Activated CD8-positive, alpha-beta T cell treated with anti-CD3 and anti-CD28 coated beads for 36 hours (primary cell): ENCODE results near the gene KNTC1. TPM values are rescaled to one million over a fixed set of nuclear protein-coding genes. Genes with fewer than 3 reads are reported as not detected.
A peak's percentile ranks its signal among the peaks of the same experiment; 100 is the strongest.
"Not testable (repeated sequence)": the region's sequence is repeated elsewhere in the genome, so short reads cannot be mapped to it uniquely, and the experiment has no call there.

Experiments used
- ATAC-seq: fragments of 200-7000 bp; cut with Tn5 transposase; one replicate; pipeline ENCODE4 v1.10.0; 2021; ENCODE audit warnings: mild to moderate bottlenecking, moderate library complexity
- CTCF ChIA-PET: fragments of 350-600 bp; sonication (Branson Sonifier 250); formaldehyde crosslinking; loops from one replicate; lab custom pipeline; 2021; ENCODE audit warnings: antibody characterized with exemption; lab: Charles Lee
- POLR2A ChIA-PET: fragments of 350-600 bp; sonication (Branson Sonifier 250); formaldehyde crosslinking; loops from one replicate; lab custom pipeline; 2021; ENCODE audit warnings: antibody characterized with exemption; lab: Charles Lee
- DNase-seq: peaks from one replicate; pipeline ENCODE4 v3.0.0-alpha.2; 2020
- H3K27ac Mint-ChIP-seq: one replicate; pipeline ENCODE4 v1.8.0; 2021; ENCODE audit warnings: mild to moderate bottlenecking, mixed read lengths
- H3K27me3 Mint-ChIP-seq: one replicate; pipeline ENCODE4 v1.8.0; 2021; ENCODE audit warnings: mixed read lengths
- H3K36me3 Mint-ChIP-seq: one replicate; pipeline ENCODE4 v1.8.0; 2021; ENCODE audit warnings: low read depth, mixed read lengths
- H3K4me1 Mint-ChIP-seq: one replicate; pipeline ENCODE4 v1.8.0; 2021; ENCODE audit warnings: low read depth, mixed read lengths
- H3K4me3 Mint-ChIP-seq: one replicate; pipeline ENCODE4 v1.8.0; 2021; ENCODE audit warnings: mild to moderate bottlenecking, moderate library complexity, mixed read lengths
- H3K9me3 Mint-ChIP-seq: one replicate; pipeline ENCODE4 v1.8.0; 2021; ENCODE audit warnings: mixed read lengths
- CTCF ChIP-seq: fragments of 200-600 bp; IDR thresholded peaks from one replicate; pipeline ENCODE4 v1.8.0; 2022; ENCODE audit warnings: antibody characterized with exemption, mild to moderate bottlenecking
- intact Hi-C: fragments of 100-400 bp; cut with micrococcal nuclease; formaldehyde crosslinking; loops from one replicate; pipeline ENCODE4 v1.10.0; 2022
- total RNA-seq, 2 experiments: library from RNA; stranded (reverse); gene quantifications; one replicate each; pipeline ENCODE4 v1.2.3, GENCODE V29; 2021

KNTC1 gene
- 100 to 1,000 TPM; 128 to 129 TPM for total RNA-seq

- no peak for TF ChIP-seq CTCF
- Mint-ChIP-seq H3K4me3 (no peak within 1 kb of the TSS), H3K36me3 (peaks cover 52% of the 10 kb centered on the region), H3K9me3 (no peaks in the 10 kb centered on the region), H3K4me1 (peaks cover 38% of the 10 kb centered on the region), H3K27me3 (no peaks in the 10 kb centered on the region), H3K27ac (no peak within 1 kb of the TSS)
- ChIA-PET CTCF (interaction anchor here (2.3 kb wide), 1 partner anchor 127 kb away, joined by 6 read pairs; no protein-coding TSS in a partner anchor), POLR2A (interaction anchor here (0.6 to 10.2 kb wide), 27 partner anchors 9 to 827 kb away, joined by 3 to 179 read pairs (median 4); partner anchors contain the start of genes DENR, DIABLO, HCAR1 and VPS33A)
- ATAC-seq: peak; percentile 95
- DNase-seq: peak; percentile 100
- intact Hi-C loops: no loop called here
These were observed at the start of gene KNTC1, which contains the start of gene RSRC2 for GRCh38 chr12:122526683-122527477. KNTC1 (plus strand) TSS chr12:122527249; CDS start chr12:122530064, 2,815 bp downstream. RSRC2 (minus strand) TSS chr12:122526936; CDS start chr12:122526853, 83 bp downstream.

GRCh38 chr12:122480753-122481152 is 46.3 kb upstream of the KNTC1 start:
- ChIA-PET CTCF (interaction anchor here (1.3 to 1.6 kb wide), 3 partner anchors 9 to 81 kb away, joined by 4 to 7 read pairs (median 7); no protein-coding TSS in a partner anchor), POLR2A (interaction anchor here (1.1 to 3.9 kb wide), 2 partner anchors 19 to 47 kb away, joined by 3 to 17 read pairs; partner anchors contain the start of genes KNTC1 and ZCCHC8)
- ATAC-seq (no peak), DNase-seq (no peak)
- Mint-ChIP-seq H3K27ac (no peak overlapping the region), H3K4me1 (peaks cover 17% of the 10 kb centered on the region), H3K36me3 (peaks cover 59% of the 10 kb centered on the region), H3K9me3 (no peaks in the 10 kb centered on the region), H3K27me3 (no peaks in the 10 kb centered on the region), H3K4me3 (no peak overlapping the region)
- intact Hi-C loops: no loop called here
- no peak for TF ChIP-seq CTCF

GRCh38 chr12:122481861-122482260 is 45.2 kb upstream of the KNTC1 start:
- peaks cover 16% of the 10 kb centered on the region for H3K4me1 Mint-ChIP-seq
- H3K9me3 Mint-ChIP-seq: no peaks in the 10 kb centered on the region
- POLR2A ChIA-PET: interaction anchor here (3.9 kb wide), 1 partner anchor 18 kb away, joined by 17 read pairs; the partner anchor contains the start of gene ZCCHC8
- no peaks in the 10 kb centered on the region for H3K27me3 Mint-ChIP-seq
- CTCF ChIA-PET: interaction anchor here (1.6 kb wide), 1 partner anchor 82 kb away, joined by 7 read pairs; no protein-coding TSS in a partner anchor
- intact Hi-C loops: no loop called here
- peaks cover 58% of the 10 kb centered on the region for H3K36me3 Mint-ChIP-seq
- no peak overlapping the region for H3K4me3 Mint-ChIP-seq
- no peak overlapping the region for H3K27ac Mint-ChIP-seq
- TF ChIP-seq CTCF: no peak
- DNase-seq (no peak), ATAC-seq (no peak)

- no peaks in the 10 kb centered on the region for H3K27me3 Mint-ChIP-seq
- CTCF ChIA-PET: interaction anchor here (1.9 kb wide), 1 partner anchor 12 kb away, joined by 7 read pairs; no protein-coding TSS in a partner anchor
- peaks cover 53% of the 10 kb centered on the region for H3K36me3 Mint-ChIP-seq
- no peak for TF ChIP-seq CTCF
- DNase-seq (no peak), ATAC-seq (no peak)
- peak overlapping the region; percentile 21 for H3K27ac Mint-ChIP-seq
- intact Hi-C loops: no loop called here
- no peaks in the 10 kb centered on the region for H3K9me3 Mint-ChIP-seq
- POLR2A ChIA-PET: interaction anchor here (0.9 to 3.9 kb wide), 2 partner anchors 16 to 49 kb away, joined by 3 to 17 read pairs; partner anchors contain the start of gene ZCCHC8
- H3K4me3 Mint-ChIP-seq: no peak overlapping the region
- H3K4me1 Mint-ChIP-seq: peaks cover 16% of the 10 kb centered on the region
These were observed 43.1 kb upstream of the KNTC1 start for GRCh38 chr12:122483969-122484368.

GRCh38 chr12:122484385-122484784 is 42.7 kb upstream of the KNTC1 start:
- H3K4me3 Mint-ChIP-seq, H3K9me3 Mint-ChIP-seq, intact Hi-C loops, H3K27me3 Mint-ChIP-seq, ATAC-seq, DNase-seq: not testable (repeated sequence)
- Mint-ChIP-seq H3K36me3 (peaks cover 56% of the 10 kb centered on the region), H3K27ac (peak overlapping the region; percentile 1), H3K4me1 (peaks cover 16% of the 10 kb centered on the region)
- ChIA-PET CTCF (interaction anchor here (1.4 to 1.9 kb wide), 2 partner anchors 13 to 129 kb away, joined by 3 to 7 read pairs; no protein-coding TSS in a partner anchor), POLR2A (interaction anchor here (0.9 kb wide), 1 partner anchor 49 kb away, joined by 3 read pairs; no protein-coding TSS in a partner anchor)

- H3K36me3 Mint-ChIP-seq: peaks cover 52% of the 10 kb centered on the region
- DNase-seq, H3K27me3 Mint-ChIP-seq, H3K4me3 Mint-ChIP-seq, H3K9me3 Mint-ChIP-seq, H3K27ac Mint-ChIP-seq, intact Hi-C loops, ATAC-seq: not testable (repeated sequence)
- peaks cover 16% of the 10 kb centered on the region for H3K4me1 Mint-ChIP-seq
- ChIA-PET POLR2A (interaction anchor here (0.9 to 2.2 kb wide), 2 partner anchors 14 to 20 kb away, joined by 3 to 9 read pairs; partner anchors contain the start of gene ZCCHC8), CTCF (interaction anchor here (0.8 to 1.6 kb wide), 2 partner anchors 14 to 87 kb away, joined by 3 to 7 read pairs; no protein-coding TSS in a partner anchor)
These were observed 40.7 kb upstream of the KNTC1 start for GRCh38 chr12:122486360-122486759.
